BJ (cell line): Measurements from ENCODE around the gene PERM1. TPM values are rescaled to one million over a fixed set of nuclear protein-coding genes. Genes with fewer than 3 reads are reported as not detected.

Experiments
- CTCF ChIA-PET: fragments of 350-600 bp; formaldehyde crosslinking; extraction: SDS; loops from one replicate; lab custom pipeline; 2021; ENCODE audit warnings: antibody characterized with exemption, inconsistent platforms; lab: Yijun Ruan, JAX
- POLR2A ChIA-PET: fragments of 300-600 bp; sonication (Branson Sonifier 250); formaldehyde crosslinking; extraction: SDS; loops from one replicate; lab custom pipeline; 2021; ENCODE audit warnings: antibody characterized with exemption; lab: Charles Lee
- DNase-seq: peaks from one replicate; pipeline ENCODE4 v3.0.0-alpha.2; 2011; ENCODE audit warnings: low read depth
- H3K27me3 ChIP-seq: 2 replicates; pipeline ENCODE4 v1.6.0; 2011; ENCODE audit warnings: low read length; ENCODE audit not compliant: control insufficient read depth, insufficient read depth
- H3K36me3 ChIP-seq: 2 replicates; pipeline ENCODE4 v1.5.1; 2011; ENCODE audit warnings: low read length; ENCODE audit not compliant: control insufficient read depth, insufficient read depth
- H3K4me3 ChIP-seq: 2 replicates; pipeline ENCODE4 v1.5.1; 2011; ENCODE audit warnings: low read depth, mild to moderate bottlenecking, control low read depth, low read length
- polyA plus RNA-seq: library from polyadenylated mRNA; depleted of rRNA; stranded (reverse); fragments of >200 nt; gene quantifications from 2 replicates; pipeline ENCODE4 v1.2.3, GENCODE V29; 2011; rRNA removed
- small RNA-seq: library from RNA; depleted of rRNA; stranded (forward); fragments of <200 nt; gene quantifications from one replicate; pipeline ENCODE3, GENCODE V24; 2012; ENCODE audit warnings: low replicate concordance, low read depth; ENCODE audit not compliant: insufficient read length
- TF ChIP-seq, protein P1 (sequence below): IDR thresholded peaks from 2 replicates; pipeline ENCODE4 v1.5.1; 2011; ENCODE audit warnings: low read depth, mild to moderate bottlenecking, control low read depth, inconsistent platforms, low read length, moderate library complexity; ENCODE audit not compliant: insufficient read depth

The PERM1 gene
- polyA plus RNA-seq, 1 experiment: not detected

GRCh38 chr1:925561-926421, 56.1 kb downstream of the PERM1 start:
- no peak for DNase-seq
- peaks cover 3% of the 10 kb centered on the region for H3K36me3 ChIP-seq
- CTCF ChIA-PET: interaction anchor here (1.0 to 1.6 kb wide), 2 partner anchors 13 to 50 kb away, joined by 4 read pairs; no protein-coding TSS in a partner anchor
- H3K4me3 ChIP-seq: peak overlapping the region; percentile 61
- TF ChIP-seq, protein P1, sequence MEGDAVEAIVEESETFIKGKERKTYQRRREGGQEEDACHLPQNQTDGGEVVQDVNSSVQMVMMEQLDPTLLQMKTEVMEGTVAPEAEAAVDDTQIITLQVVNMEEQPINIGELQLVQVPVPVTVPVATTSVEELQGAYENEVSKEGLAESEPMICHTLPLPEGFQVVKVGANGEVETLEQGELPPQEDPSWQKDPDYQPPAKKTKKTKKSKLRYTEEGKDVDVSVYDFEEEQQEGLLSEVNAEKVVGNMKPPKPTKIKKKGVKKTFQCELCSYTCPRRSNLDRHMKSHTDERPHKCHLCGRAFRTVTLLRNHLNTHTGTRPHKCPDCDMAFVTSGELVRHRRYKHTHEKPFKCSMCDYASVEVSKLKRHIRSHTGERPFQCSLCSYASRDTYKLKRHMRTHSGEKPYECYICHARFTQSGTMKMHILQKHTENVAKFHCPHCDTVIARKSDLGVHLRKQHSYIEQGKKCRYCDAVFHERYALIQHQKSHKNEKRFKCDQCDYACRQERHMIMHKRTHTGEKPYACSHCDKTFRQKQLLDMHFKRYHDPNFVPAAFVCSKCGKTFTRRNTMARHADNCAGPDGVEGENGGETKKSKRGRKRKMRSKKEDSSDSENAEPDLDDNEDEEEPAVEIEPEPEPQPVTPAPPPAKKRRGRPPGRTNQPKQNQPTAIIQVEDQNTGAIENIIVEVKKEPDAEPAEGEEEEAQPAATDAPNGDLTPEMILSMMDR: peak; percentile 23; the same call in 1 of the 2 replicates
- no peaks in the 10 kb centered on the region for H3K27me3 ChIP-seq
- POLR2A ChIA-PET: no interaction called here

Small RNA genes within 50 kb of the gene (small RNA-seq; reads per million reads assigned to genes)
- gene AL645608.3: not detected

Other genes starting within 250 kb of the PERM1 start
- gene SAMD11, start 58.2 kb downstream of the PERM1 start, polyA plus RNA-seq: 6.3 and 10.0 TPM in 2 replicates
- gene NOC2L, start 22.8 kb downstream of the PERM1 start, polyA plus RNA-seq: 33.7 and 49.7 TPM in 2 replicates
- 6.7 and 14.7 TPM in 2 replicates for gene KLHL17, start 21.5 kb downstream of the PERM1 start, polyA plus RNA-seq
- gene PLEKHN1, start 15.6 kb downstream of the PERM1 start, polyA plus RNA-seq: 0.48 and 0.88 TPM in 2 replicates
- 5.6 and 10.8 TPM in 2 replicates for gene HES4, start 18.0 kb upstream of the PERM1 start, polyA plus RNA-seq
- gene ISG15, start 31.4 kb upstream of the PERM1 start, polyA plus RNA-seq: 73.0 and 86.8 TPM in 2 replicates
- gene AGRN, start 38.0 kb upstream of the PERM1 start, polyA plus RNA-seq: 32.7 and 41.2 TPM in 2 replicates
- not detected in 2 replicates for gene RNF223, start 92.2 kb upstream of the PERM1 start, polyA plus RNA-seq
- gene C1orf159, start 134.0 kb upstream of the PERM1 start, polyA plus RNA-seq: 4.3 and 8.9 TPM in 2 replicates
- gene TTLL10, start 191.8 kb upstream of the PERM1 start, polyA plus RNA-seq: not detected in 2 replicates
- gene TNFRSF18, start 224.5 kb upstream of the PERM1 start, polyA plus RNA-seq: 0.40 TPM in 1 of 2 replicates, not detected in the other
- gene TNFRSF4, start 232.1 kb upstream of the PERM1 start, polyA plus RNA-seq: not detected in 2 replicates
- 119 and 188 TPM in 2 replicates for gene SDF4, start 249.9 kb upstream of the PERM1 start, polyA plus RNA-seq